ENCODE data around the gene PRKN.

The PRKN gene

DNA sequence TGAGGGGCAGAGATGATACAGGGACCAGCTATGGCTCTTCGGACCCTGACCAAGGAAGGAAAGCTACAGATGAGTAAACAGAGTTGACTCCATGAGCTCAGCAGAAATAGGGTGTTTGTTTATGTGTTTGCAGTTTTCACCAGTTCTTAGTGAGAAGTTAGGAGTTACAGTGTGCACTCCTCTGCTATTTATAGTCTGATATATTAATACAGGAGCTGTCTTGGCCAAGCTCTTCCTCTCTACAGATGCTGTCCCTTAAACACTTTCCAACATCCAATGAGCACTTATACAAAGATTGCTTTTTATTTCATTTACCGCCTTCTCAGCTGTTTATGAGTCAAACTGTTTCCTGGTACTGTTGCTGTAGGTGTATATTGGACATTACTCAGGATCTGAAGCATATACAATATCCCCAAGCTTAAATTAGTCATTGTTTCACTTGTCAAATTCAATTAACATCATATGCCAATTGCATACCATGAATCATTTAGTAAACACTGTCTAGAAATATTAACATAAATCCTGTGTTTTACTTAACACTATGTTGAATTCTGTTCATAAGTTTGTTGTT lies 618.0 kb downstream of the PRKN start:
- Histone ChIP-seq H3K4me3 (replicated peaks; ENCODE audit: insufficient read depth, low read length) (no peak overlapping the region), H3K27ac (replicated peaks) (no peak overlapping the region), H3K27me3 (ENCODE audit: insufficient read depth, poor library complexity, severe bottlenecking) (no peaks in the 10 kb centered on the region)
- no peak for TF ChIP-seq CTCF (IDR thresholded peaks at IDR 0.05; ENCODE audit: insufficient read depth, low read length)
- TF ChIP-seq GABPA (IDR thresholded peaks at IDR 0.05; ENCODE audit: low read depth), result no peak
- TF ChIP-seq SPI1 (IDR thresholded peaks at IDR 0.05; ENCODE audit: borderline replicate concordance, low read depth), result no peak
- TF ChIP-seq REST (IDR thresholded peaks at IDR 0.05; ENCODE audit: insufficient replicate concordance, low read depth), result no peak
- no peak for TF ChIP-seq POLR2AphosphoS5 (IDR thresholded peaks at IDR 0.05; ENCODE audit: low read depth)
- DNase-seq (ENCODE audit: low read depth in 1 of 2, low spot score in 1 of 2), result no peak

DNA sequence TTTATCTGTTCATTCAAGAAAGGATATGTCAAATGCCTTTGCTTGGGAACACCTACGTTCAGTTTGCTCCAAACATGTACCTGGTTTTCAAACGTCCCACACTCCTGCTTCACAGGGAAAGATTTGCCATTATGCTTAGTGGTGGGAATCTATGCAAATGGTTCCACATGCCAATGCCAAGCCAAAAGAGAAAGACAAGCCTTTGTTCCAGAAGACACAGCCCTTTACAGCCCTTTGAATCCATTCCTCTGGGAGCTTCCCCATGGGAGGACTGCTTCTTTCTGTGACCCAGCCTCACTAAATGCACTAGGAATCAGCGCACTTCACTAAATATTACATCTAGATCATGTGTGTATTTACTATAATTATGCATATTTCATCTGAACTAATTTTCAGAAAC lies 619.5 kb downstream of the PRKN start:
- Histone ChIP-seq H3K27me3 (ENCODE audit: insufficient read depth, poor library complexity, severe bottlenecking) (no peaks in the 10 kb centered on the region), H3K4me3 (replicated peaks; ENCODE audit: insufficient read depth, low read length) (no peak overlapping the region), H3K27ac (replicated peaks) (no peak overlapping the region)
- no peak for DNase-seq (ENCODE audit: low read depth in 1 of 2, low spot score in 1 of 2)
- TF ChIP-seq REST (IDR thresholded peaks at IDR 0.05; ENCODE audit: insufficient replicate concordance, low read depth) (no peak), GABPA (IDR thresholded peaks at IDR 0.05; ENCODE audit: low read depth) (no peak), POLR2AphosphoS5 (IDR thresholded peaks at IDR 0.05; ENCODE audit: low read depth) (no peak), SPI1 (IDR thresholded peaks at IDR 0.05; ENCODE audit: borderline replicate concordance, low read depth) (no peak), CTCF (IDR thresholded peaks at IDR 0.05; ENCODE audit: insufficient read depth, low read length) (no peak)

DNA sequence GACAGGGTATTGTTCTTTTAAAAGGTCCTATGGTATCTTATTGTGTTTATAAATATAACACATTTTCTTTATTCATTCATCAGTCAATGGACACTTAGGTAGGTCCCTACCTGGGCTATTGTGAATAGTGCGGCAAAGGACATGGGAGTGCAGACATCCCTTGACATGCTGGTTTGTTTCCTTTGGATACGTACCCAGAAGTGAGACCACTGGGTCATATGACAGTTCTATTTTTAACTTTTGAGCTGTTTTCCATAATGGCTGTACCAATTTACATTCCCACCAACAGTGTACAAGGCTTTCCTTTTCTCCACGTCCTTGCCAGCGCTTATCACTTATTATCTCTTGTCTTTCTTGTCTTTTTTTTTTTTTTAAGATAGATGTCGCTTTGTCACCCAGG lies 627.5 kb downstream of the PRKN start:
- H3K27ac ChIP-seq (replicated peaks), result no peak overlapping the region
- TF ChIP-seq REST (IDR thresholded peaks at IDR 0.05; ENCODE audit: insufficient replicate concordance, low read depth) (no peak), GABPA (IDR thresholded peaks at IDR 0.05; ENCODE audit: low read depth) (no peak), CTCF (IDR thresholded peaks at IDR 0.05; ENCODE audit: insufficient read depth, low read length) (no peak), SPI1 (IDR thresholded peaks at IDR 0.05; ENCODE audit: borderline replicate concordance, low read depth) (no peak), POLR2AphosphoS5 (IDR thresholded peaks at IDR 0.05; ENCODE audit: low read depth) (no peak)

More for the DNA sequence above, 627.5 kb downstream of the PRKN start:
- Histone ChIP-seq H3K4me3 (replicated peaks; ENCODE audit: insufficient read depth, low read length) (no peak overlapping the region), H3K27me3 (ENCODE audit: insufficient read depth, poor library complexity, severe bottlenecking) (no peaks in the 10 kb centered on the region)
- no peak for DNase-seq (ENCODE audit: low read depth in 1 of 2, low spot score in 1 of 2)
